ENCODE results near the gene EYA4. TPM values are rescaled to one million over a fixed set of nuclear protein-coding genes. Genes with fewer than 3 reads are reported as not detected.

Gene EYA4
- polyA plus RNA-seq, 2 donors, result 0.02 to 0.04 TPM

DNA sequence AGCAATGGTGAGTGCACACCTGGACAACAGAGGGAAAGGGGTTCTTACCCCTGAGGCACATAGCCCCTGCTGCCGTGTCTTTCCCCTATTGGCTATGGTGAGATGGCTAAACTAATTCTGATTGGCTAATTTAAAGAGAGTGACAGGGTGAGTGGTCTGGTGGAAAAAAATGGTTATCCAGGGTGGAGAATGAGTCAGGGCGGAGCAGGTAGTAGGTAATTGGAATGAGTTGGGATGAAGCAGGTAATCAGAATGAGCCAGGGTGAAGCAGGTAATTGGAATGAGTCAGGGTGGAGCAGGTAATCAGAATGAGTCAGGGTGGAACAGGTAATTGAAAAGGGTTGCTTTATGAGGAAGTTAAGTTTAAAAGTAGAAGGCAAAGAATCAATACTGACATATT is 200.3 kb downstream of the EYA4 start:
- Histone ChIP-seq H3K4me3 (ENCODE audit: low read depth in 1 of 2, low read length in 2 of 2) (no peak overlapping the region), H3K9me3 (ENCODE audit: control insufficient read depth in 2 of 2, insufficient read depth in 1 of 2, low read depth in 1 of 2, low read length in 1 of 2) (no peaks in the 10 kb centered on the region), H3K27me3 (ENCODE audit: control insufficient read depth in 1 of 2, insufficient read depth in 2 of 2, low read length in 2 of 2) (no peaks in the 10 kb centered on the region), H3K27ac (ENCODE audit: low read depth in 2 of 2, low read length in 1 of 2) (no peak overlapping the region), H3K4me1 (ENCODE audit: control insufficient read depth in 2 of 2, insufficient read depth in 2 of 2, low read length in 1 of 2) (no peaks in the 10 kb centered on the region), H3K36me3 (ENCODE audit: control insufficient read depth in 2 of 2, insufficient read depth in 2 of 2, low read length in 1 of 2) (no peaks in the 10 kb centered on the region)
- 93 to 97% methylated on average over 2 of the region's 2 CpGs for WGBS, 2 donors

DNA sequence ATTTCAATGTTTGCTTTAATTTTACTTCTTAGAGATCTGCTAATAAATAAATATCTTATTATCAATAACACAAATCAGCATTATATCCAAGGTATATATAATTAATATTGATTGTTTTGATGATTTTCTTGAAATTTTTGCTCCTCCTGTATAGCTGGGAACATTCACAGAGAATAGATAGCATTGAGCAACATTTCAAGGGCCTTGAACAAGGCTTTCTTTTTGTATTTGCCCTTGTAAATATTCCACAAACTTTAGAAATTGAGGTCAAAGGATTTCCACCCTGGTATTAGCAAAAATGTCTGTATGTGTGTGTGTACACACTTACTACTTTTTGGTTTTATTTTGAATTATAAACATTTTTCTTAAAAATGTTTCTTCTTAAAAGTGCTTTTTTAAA is 205.6 kb downstream of the EYA4 start:
- Histone ChIP-seq H3K9me3 (ENCODE audit: control insufficient read depth in 2 of 2, insufficient read depth in 1 of 2, low read depth in 1 of 2, low read length in 1 of 2) (no peaks in the 10 kb centered on the region), H3K4me1 (ENCODE audit: control insufficient read depth in 2 of 2, insufficient read depth in 2 of 2, low read length in 1 of 2) (no peaks in the 10 kb centered on the region), H3K4me3 (ENCODE audit: low read depth in 1 of 2, low read length in 2 of 2) (no peak overlapping the region), H3K36me3 (ENCODE audit: control insufficient read depth in 2 of 2, insufficient read depth in 2 of 2, low read length in 1 of 2) (no peaks in the 10 kb centered on the region), H3K27ac (ENCODE audit: low read depth in 2 of 2, low read length in 1 of 2) (no peak overlapping the region), H3K27me3 (ENCODE audit: control insufficient read depth in 1 of 2, insufficient read depth in 2 of 2, low read length in 2 of 2) (no peaks in the 10 kb centered on the region)

DNA sequence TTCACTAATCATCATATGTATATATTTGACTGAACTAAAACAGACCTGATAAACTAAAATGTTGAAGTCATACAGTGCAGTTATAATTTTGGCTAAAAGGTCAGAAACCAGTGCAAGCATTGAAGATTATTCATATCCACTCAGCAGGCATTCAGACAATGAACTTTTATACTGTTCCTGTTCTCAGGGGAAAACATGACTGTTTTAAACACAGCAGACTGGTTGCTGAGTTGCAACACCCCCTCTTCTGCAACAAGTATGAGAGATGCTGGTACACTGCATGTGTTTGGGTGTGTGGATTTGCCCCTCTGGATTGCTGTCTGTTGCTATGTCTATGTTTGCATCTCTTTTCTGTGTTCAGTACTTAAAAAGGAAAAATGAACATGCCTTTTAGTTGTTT is 206.8 kb downstream of the EYA4 start:
- H3K4me3 ChIP-seq (ENCODE audit: low read depth in 1 of 2, low read length in 2 of 2), result no peak overlapping the region
- H3K27me3 ChIP-seq (ENCODE audit: control insufficient read depth in 1 of 2, insufficient read depth in 2 of 2, low read length in 2 of 2), result no peaks in the 10 kb centered on the region
- no peaks in the 10 kb centered on the region for H3K4me1 ChIP-seq (ENCODE audit: control insufficient read depth in 2 of 2, insufficient read depth in 2 of 2, low read length in 1 of 2)
- no peaks in the 10 kb centered on the region for H3K9me3 ChIP-seq (ENCODE audit: control insufficient read depth in 2 of 2, insufficient read depth in 1 of 2, low read depth in 1 of 2, low read length in 1 of 2)
- no peak overlapping the region for H3K27ac ChIP-seq (ENCODE audit: low read depth in 2 of 2, low read length in 1 of 2)
- H3K36me3 ChIP-seq (ENCODE audit: control insufficient read depth in 2 of 2, insufficient read depth in 2 of 2, low read length in 1 of 2), result no peaks in the 10 kb centered on the region

DNA sequence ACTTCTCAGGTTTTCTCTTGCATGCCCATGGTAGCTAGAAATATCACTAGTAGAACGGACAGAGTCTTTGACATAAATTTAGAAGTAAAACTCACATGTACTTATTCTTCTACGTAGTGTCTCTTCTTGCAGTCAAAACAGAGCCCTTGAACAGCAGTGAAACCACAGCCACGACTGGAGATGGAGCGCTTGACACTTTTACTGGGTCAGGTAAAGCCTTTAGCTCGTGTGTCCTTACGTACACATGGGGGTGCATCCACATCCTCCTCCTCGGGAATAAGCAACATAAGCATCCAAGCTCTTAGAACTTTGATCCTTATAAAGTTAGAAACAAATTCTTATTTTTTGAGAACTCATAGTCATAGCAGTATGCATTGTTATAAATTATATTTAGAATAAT is 215.3 kb downstream of the EYA4 start:
- no peak overlapping the region for H3K4me3 ChIP-seq (ENCODE audit: low read depth in 1 of 2, low read length in 2 of 2)
- H3K9me3 ChIP-seq (ENCODE audit: control insufficient read depth in 2 of 2, insufficient read depth in 1 of 2, low read depth in 1 of 2, low read length in 1 of 2), result no peaks in the 10 kb centered on the region
- H3K27me3 ChIP-seq (ENCODE audit: control insufficient read depth in 1 of 2, insufficient read depth in 2 of 2, low read length in 2 of 2), result no peaks in the 10 kb centered on the region
- no peak overlapping the region for H3K27ac ChIP-seq (ENCODE audit: low read depth in 2 of 2, low read length in 1 of 2)
- H3K4me1 ChIP-seq (ENCODE audit: control insufficient read depth in 2 of 2, insufficient read depth in 2 of 2, low read length in 1 of 2), result no peaks in the 10 kb centered on the region
- 70 to 73% methylated on average over 7 of the region's 7 CpGs for WGBS, 2 donors
- no peaks in the 10 kb centered on the region for H3K36me3 ChIP-seq (ENCODE audit: control insufficient read depth in 2 of 2, insufficient read depth in 2 of 2, low read length in 1 of 2)

DNA sequence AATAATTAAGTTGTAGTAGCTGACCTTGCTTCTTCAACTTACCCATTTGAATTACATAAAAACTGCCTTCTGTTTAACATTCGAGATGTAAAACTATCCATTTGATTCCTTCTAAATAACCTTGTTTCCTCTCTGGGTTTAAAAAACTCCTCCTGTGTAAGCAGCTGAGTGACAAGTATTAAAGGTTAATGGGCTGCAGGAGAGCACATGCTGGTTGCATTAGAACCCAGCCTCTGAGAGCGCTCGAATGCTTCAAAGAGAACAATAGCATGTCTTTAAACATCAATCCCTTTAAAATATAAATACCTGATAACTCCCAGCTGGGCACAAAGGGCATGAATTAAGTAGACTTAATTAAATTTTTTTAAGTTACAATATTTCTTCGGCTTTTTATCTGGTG is 215.8 kb downstream of the EYA4 start:
- 74 to 78% methylated on average over 4 of the region's 4 CpGs for WGBS, 2 donors
- Histone ChIP-seq H3K9me3 (ENCODE audit: control insufficient read depth in 2 of 2, insufficient read depth in 1 of 2, low read depth in 1 of 2, low read length in 1 of 2) (no peaks in the 10 kb centered on the region), H3K4me1 (ENCODE audit: control insufficient read depth in 2 of 2, insufficient read depth in 2 of 2, low read length in 1 of 2) (no peaks in the 10 kb centered on the region), H3K27me3 (ENCODE audit: control insufficient read depth in 1 of 2, insufficient read depth in 2 of 2, low read length in 2 of 2) (no peaks in the 10 kb centered on the region), H3K27ac (ENCODE audit: low read depth in 2 of 2, low read length in 1 of 2) (no peak overlapping the region), H3K36me3 (ENCODE audit: control insufficient read depth in 2 of 2, insufficient read depth in 2 of 2, low read length in 1 of 2) (no peaks in the 10 kb centered on the region), H3K4me3 (ENCODE audit: low read depth in 1 of 2, low read length in 2 of 2) (no peak overlapping the region)

DNA sequence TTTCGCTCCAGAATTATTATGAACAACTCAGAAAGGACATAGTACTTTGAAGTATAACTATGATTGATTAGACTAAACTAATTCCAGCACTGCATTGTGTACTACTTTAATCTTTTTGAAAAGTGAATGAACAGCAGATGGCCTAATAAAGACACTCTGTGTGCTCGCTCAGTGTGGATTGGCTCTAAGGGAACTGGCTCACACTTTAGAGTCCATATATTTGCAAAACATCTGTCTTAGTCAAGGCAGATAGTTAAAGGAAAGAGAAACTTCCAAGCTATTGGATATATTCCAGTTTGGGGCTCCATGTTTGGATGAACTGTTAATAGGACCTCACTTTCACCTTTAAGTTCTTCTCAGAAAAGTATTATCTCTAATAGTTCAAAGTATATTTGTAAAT is 218.9 kb downstream of the EYA4 start:
- WGBS, 2 donors, result 35 to 56% methylated on average over 2 of the region's 2 CpGs
- no peaks in the 10 kb centered on the region for H3K36me3 ChIP-seq (ENCODE audit: control insufficient read depth in 2 of 2, insufficient read depth in 2 of 2, low read length in 1 of 2)
- H3K9me3 ChIP-seq (ENCODE audit: control insufficient read depth in 2 of 2, insufficient read depth in 1 of 2, low read depth in 1 of 2, low read length in 1 of 2), result no peaks in the 10 kb centered on the region
- no peak overlapping the region for H3K4me3 ChIP-seq (ENCODE audit: low read depth in 1 of 2, low read length in 2 of 2)
- no peak overlapping the region for H3K27ac ChIP-seq (ENCODE audit: low read depth in 2 of 2, low read length in 1 of 2)
- no peaks in the 10 kb centered on the region for H3K4me1 ChIP-seq (ENCODE audit: control insufficient read depth in 2 of 2, insufficient read depth in 2 of 2, low read length in 1 of 2)
- no peaks in the 10 kb centered on the region for H3K27me3 ChIP-seq (ENCODE audit: control insufficient read depth in 1 of 2, insufficient read depth in 2 of 2, low read length in 2 of 2)

DNA sequence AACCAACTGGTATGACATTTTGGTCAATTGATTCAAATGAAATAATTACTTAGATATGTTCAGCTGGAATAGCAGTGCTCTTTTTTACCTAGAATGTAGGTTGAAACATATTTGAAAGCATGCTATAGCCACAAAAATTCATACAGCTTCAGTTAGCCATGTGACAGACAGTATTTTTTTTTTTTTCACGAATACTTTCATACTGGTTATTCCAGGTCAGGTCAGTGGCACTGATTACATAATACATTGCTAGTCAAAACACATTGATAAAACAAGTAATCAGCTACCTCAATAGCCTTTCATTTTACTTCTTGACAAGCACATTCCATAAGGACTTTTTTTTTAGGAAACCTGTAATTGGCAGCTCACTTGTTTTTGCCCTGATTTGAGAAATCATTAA is 222.6 kb downstream of the EYA4 start:
- Histone ChIP-seq H3K36me3 (ENCODE audit: control insufficient read depth in 2 of 2, insufficient read depth in 2 of 2, low read length in 1 of 2) (no peaks in the 10 kb centered on the region), H3K27me3 (ENCODE audit: control insufficient read depth in 1 of 2, insufficient read depth in 2 of 2, low read length in 2 of 2) (no peaks in the 10 kb centered on the region), H3K27ac (ENCODE audit: low read depth in 2 of 2, low read length in 1 of 2) (no peak overlapping the region), H3K4me3 (ENCODE audit: low read depth in 1 of 2, low read length in 2 of 2) (no peak overlapping the region), H3K9me3 (ENCODE audit: control insufficient read depth in 2 of 2, insufficient read depth in 1 of 2, low read depth in 1 of 2, low read length in 1 of 2) (no peaks in the 10 kb centered on the region), H3K4me1 (ENCODE audit: control insufficient read depth in 2 of 2, insufficient read depth in 2 of 2, low read length in 1 of 2) (no peaks in the 10 kb centered on the region)
- WGBS, 2 donors, result 51 to 54% methylated on average over 1 of the region's 1 CpG

DNA sequence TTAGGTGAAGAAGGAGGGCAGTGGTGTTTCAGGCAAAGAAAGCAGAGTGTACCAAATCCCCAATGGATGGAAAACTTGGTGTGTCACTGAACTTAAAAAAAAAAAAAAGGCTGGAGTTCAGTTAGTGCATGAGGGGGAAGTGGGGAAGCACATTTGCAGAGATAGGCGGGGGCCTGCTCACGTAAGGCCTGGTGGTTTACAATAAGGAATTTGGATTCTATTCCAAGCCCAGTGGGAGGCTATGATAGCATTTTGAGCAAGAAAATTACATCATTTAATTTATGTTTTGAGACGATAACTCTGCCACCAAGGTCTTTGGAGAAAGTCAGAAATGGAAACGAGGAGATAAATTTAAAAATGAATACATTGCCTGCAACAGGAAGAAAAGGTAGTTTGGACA is 225.5 kb downstream of the EYA4 start:
- H3K27me3 ChIP-seq (ENCODE audit: control insufficient read depth in 1 of 2, insufficient read depth in 2 of 2, low read length in 2 of 2), result no peaks in the 10 kb centered on the region
- WGBS, 2 donors, result 74 to 84% methylated on average over 4 of the region's 4 CpGs
- no peaks in the 10 kb centered on the region for H3K4me1 ChIP-seq (ENCODE audit: control insufficient read depth in 2 of 2, insufficient read depth in 2 of 2, low read length in 1 of 2)
- H3K27ac ChIP-seq (ENCODE audit: low read depth in 2 of 2, low read length in 1 of 2), result no peak overlapping the region
- no peaks in the 10 kb centered on the region for H3K36me3 ChIP-seq (ENCODE audit: control insufficient read depth in 2 of 2, insufficient read depth in 2 of 2, low read length in 1 of 2)
- no peaks in the 10 kb centered on the region for H3K9me3 ChIP-seq (ENCODE audit: control insufficient read depth in 2 of 2, insufficient read depth in 1 of 2, low read depth in 1 of 2, low read length in 1 of 2)
- no peak overlapping the region for H3K4me3 ChIP-seq (ENCODE audit: low read depth in 1 of 2, low read length in 2 of 2)

DNA sequence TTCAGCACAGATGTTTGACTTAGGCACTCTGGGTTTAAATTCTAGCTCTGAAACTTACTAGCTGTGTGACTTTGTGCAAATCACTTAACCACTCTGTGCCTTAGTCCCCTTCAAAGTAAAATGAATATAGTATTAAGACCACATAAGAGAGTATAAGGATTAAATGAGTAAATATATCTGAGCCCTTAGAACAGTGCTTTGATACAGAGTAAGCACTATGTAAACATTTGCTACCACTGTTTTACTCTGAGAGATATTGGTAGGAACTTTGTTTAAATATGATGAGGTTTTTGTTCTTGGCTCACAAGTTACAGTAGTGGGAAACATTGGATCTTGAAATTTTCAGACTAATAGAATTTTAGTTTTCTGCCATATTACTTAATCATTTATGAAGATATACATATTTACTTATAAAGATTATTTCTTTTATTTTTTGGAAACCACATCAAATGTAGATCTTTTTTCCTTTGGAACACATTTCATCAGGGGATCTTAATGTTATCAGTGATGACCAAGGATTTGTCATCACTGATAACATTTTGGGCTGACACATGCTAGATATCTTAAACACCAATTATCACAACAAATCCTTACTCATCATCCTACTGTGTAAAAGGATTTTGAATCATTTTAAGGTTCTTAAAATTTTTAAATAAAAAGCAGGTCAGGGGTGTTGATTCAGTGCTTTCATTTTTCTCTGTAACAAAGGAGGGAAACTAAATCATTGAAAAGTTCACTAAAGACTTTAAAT is 226.2 kb downstream of the EYA4 start:
- no peaks in the 10 kb centered on the region for H3K4me1 ChIP-seq (ENCODE audit: control insufficient read depth in 2 of 2, insufficient read depth in 2 of 2, low read length in 1 of 2)
- H3K27me3 ChIP-seq (ENCODE audit: control insufficient read depth in 1 of 2, insufficient read depth in 2 of 2, low read length in 2 of 2), result no peaks in the 10 kb centered on the region
- H3K36me3 ChIP-seq (ENCODE audit: control insufficient read depth in 2 of 2, insufficient read depth in 2 of 2, low read length in 1 of 2), result no peaks in the 10 kb centered on the region
- no peak overlapping the region for H3K4me3 ChIP-seq (ENCODE audit: low read depth in 1 of 2, low read length in 2 of 2)
- H3K9me3 ChIP-seq (ENCODE audit: control insufficient read depth in 2 of 2, insufficient read depth in 1 of 2, low read depth in 1 of 2, low read length in 1 of 2), result no peaks in the 10 kb centered on the region
- no peak overlapping the region for H3K27ac ChIP-seq (ENCODE audit: low read depth in 2 of 2, low read length in 1 of 2)

DNA sequence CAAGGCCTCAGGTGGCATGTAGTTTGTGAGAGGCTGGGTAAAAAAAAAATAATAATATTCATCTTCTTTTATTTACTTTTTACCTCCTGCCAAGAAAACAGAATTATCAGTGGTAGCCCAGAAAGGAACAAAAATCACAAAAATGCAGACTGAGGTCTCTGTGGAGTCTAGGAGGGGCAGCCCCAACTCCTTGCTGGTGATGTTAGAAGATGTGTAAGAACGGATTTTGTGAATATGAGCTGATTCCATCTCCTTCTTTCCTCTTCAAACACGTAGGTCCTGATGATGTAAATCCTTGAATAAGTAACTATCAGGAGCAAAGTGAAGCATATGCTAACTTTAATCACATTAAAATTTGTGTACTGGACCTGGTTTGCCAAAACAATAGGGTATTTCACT is 226.8 kb downstream of the EYA4 start:
- Histone ChIP-seq H3K36me3 (ENCODE audit: control insufficient read depth in 2 of 2, insufficient read depth in 2 of 2, low read length in 1 of 2) (no peaks in the 10 kb centered on the region), H3K4me1 (ENCODE audit: control insufficient read depth in 2 of 2, insufficient read depth in 2 of 2, low read length in 1 of 2) (no peaks in the 10 kb centered on the region), H3K27me3 (ENCODE audit: control insufficient read depth in 1 of 2, insufficient read depth in 2 of 2, low read length in 2 of 2) (no peaks in the 10 kb centered on the region), H3K4me3 (ENCODE audit: low read depth in 1 of 2, low read length in 2 of 2) (no peak overlapping the region), H3K27ac (ENCODE audit: low read depth in 2 of 2, low read length in 1 of 2) (no peak overlapping the region), H3K9me3 (ENCODE audit: control insufficient read depth in 2 of 2, insufficient read depth in 1 of 2, low read depth in 1 of 2, low read length in 1 of 2) (no peaks in the 10 kb centered on the region)
- 56 to 58% methylated on average over 2 of the region's 2 CpGs for WGBS, 2 donors

All from esophagus (tissue), 2 donors.